K562 (cell line): ENCODE measurements around the gene OOSP3.

ENCODE experiments used
- CAMTA2 ChIP-seq: fragments of 250-450 bp; sonication (Bioruptor Pico); conservative IDR thresholded peaks from 2 replicates; pipeline ENCODE4 v1.5.1; 2022
- COPS2 ChIP-seq: fragments of 450-650 bp; conservative IDR thresholded peaks from 2 replicates; pipeline ENCODE4 v1.6.1; 2016; ENCODE audit warnings: mild to moderate bottlenecking, moderate library complexity
- CTCF ChIP-seq, 3 experiments: IDR thresholded peaks in 2 of 3; conservative IDR thresholded peaks in 1 of 3; 2 replicates each; pipeline ENCODE4 v1.5.1; 2011 to 2012; ENCODE audit warnings: low read length in 3 of 3, mild to moderate bottlenecking in 3 of 3, control low read depth in 2 of 3, improper control_type of control experiment in 1 of 3, inconsistent platforms in 1 of 3, low read depth in 1 of 3, mixed read lengths in 1 of 3, moderate library complexity in 1 of 3; ENCODE audit not compliant: insufficient read depth in 2 of 3
- MTA2 ChIP-seq: fragments of 450-650 bp; IDR thresholded peaks from 2 replicates; pipeline ENCODE4 v1.6.1; 2016; ENCODE audit warnings: low read depth
- POLR2AphosphoS5 ChIP-seq: IDR thresholded peaks from 2 replicates; pipeline ENCODE4 v1.6.1; 2011; ENCODE audit warnings: mild to moderate bottlenecking, low read depth, low read length, moderate library complexity; ENCODE audit not compliant: control insufficient read depth, insufficient read depth
- RBM17 ChIP-seq: fragments of 200-400 bp; formaldehyde crosslinking; IDR thresholded peaks from 2 replicates; pipeline ENCODE4 v1.6.1; 2017; ENCODE audit warnings: low read depth, mild to moderate bottlenecking, low read length, borderline replicate concordance
- SETDB1 ChIP-seq: IDR thresholded peaks from one replicate; pipeline ENCODE4 v1.6.1; 2012; ENCODE audit warnings: low read length, control low read depth, inconsistent platforms
- SPI1 ChIP-seq: IDR thresholded peaks from 2 replicates; pipeline ENCODE4 v1.6.1; 2011; ENCODE audit warnings: low read depth, low read length, control low read depth, borderline replicate concordance
- TAF1 ChIP-seq: IDR thresholded peaks from 2 replicates; pipeline ENCODE4 v1.6.1; 2011; ENCODE audit warnings: mild to moderate bottlenecking, low read length, moderate library complexity; ENCODE audit not compliant: insufficient read depth, control insufficient read depth, severe bottlenecking; ENCODE audit errors: extremely low read depth

GRCh38 chr11:59891781-59892181, 13.2 kb downstream of the OOSP3 start:
- TF ChIP-seq RBM17 (no peak), COPS2 (no peak), TAF1 (no peak), MTA2 (no peak), CTCF (IDR thresholded peaks at IDR 0.05 in 2 of 3, conservative IDR thresholded peaks at IDR 0.05 in 1 of 3; ENCODE audit: insufficient read depth in 2 of 3, low read depth in 1 of 3, low read length in 3 of 3) (0 out of 6 replicates have a peak, but pooled peaks of 1 of the 3 experiments have one; percentile 15), POLR2AphosphoS5 (no peak), CAMTA2 (no peak), SPI1 (no peak), SETDB1 (no peak)
